MCF 10A (cell line): ENCODE results near the gene STRAP. TPM values are rescaled to one million over a fixed set of nuclear protein-coding genes. Genes with fewer than 3 reads are reported as not detected.

Source experiments
- BruUV-seq: library from RNA; stranded (reverse); fragments of 400-500 nt; replicated peaks from 2 replicates; lab custom pipeline; 2021; lab: Mats Ljungman, UMichigan
- CTCF ChIA-PET: fragments of 300-600 bp; sonication (Branson Sonifier 250); formaldehyde crosslinking; extraction: SDS; loops from one replicate; lab custom pipeline; 2021; ENCODE audit warnings: antibody characterized with exemption, inconsistent platforms; lab: Yijun Ruan, JAX
- POLR2A ChIA-PET: fragments of 300-600, 350-650 bp; sonication (Branson Sonifier 250); formaldehyde crosslinking; extraction: SDS; loops from one replicate; lab custom pipeline; 2020; ENCODE audit warnings: antibody characterized with exemption, inconsistent platforms; lab: Yijun Ruan, JAX
- DNase-seq: peaks from one replicate; pipeline ENCODE4 v3.0.0-alpha.2; 2018; ENCODE audit not compliant: unreplicated experiment
- H3K27ac Mint-ChIP-seq: one replicate; pipeline ENCODE4 v1.8.0; 2022; ENCODE audit warnings: mild to moderate bottlenecking, low read depth, mixed read lengths; ENCODE audit not compliant: unreplicated experiment
- H3K27me3 Mint-ChIP-seq: one replicate; pipeline ENCODE4 v1.8.0; 2022; ENCODE audit warnings: mixed read lengths; ENCODE audit not compliant: insufficient read depth, unreplicated experiment
- H3K36me3 Mint-ChIP-seq: one replicate; pipeline ENCODE4 v1.8.0; 2022; ENCODE audit warnings: mild to moderate bottlenecking, moderate library complexity, mixed read lengths; ENCODE audit not compliant: insufficient read depth, unreplicated experiment
- H3K4me1 Mint-ChIP-seq: one replicate; pipeline ENCODE4 v1.8.0; 2022; ENCODE audit warnings: mixed read lengths; ENCODE audit not compliant: insufficient read depth, unreplicated experiment
- H3K4me3 Mint-ChIP-seq: one replicate; pipeline ENCODE4 v1.8.0; 2022; ENCODE audit warnings: mild to moderate bottlenecking, moderate library complexity, mixed read lengths; ENCODE audit not compliant: unreplicated experiment
- H3K9me3 Mint-ChIP-seq: one replicate; pipeline ENCODE4 v1.8.0; 2022; ENCODE audit warnings: mixed read lengths; ENCODE audit not compliant: unreplicated experiment
- CTCF ChIP-seq: fragments of 200-600 bp; IDR thresholded peaks from one replicate; pipeline ENCODE4 v1.8.0; 2022; ENCODE audit warnings: antibody characterized with exemption, mild to moderate bottlenecking; ENCODE audit not compliant: unreplicated experiment
- intact Hi-C: fragments of 100-400 bp; cut with micrococcal nuclease; formaldehyde crosslinking; loops from 2 replicates; pipeline ENCODE4 v1.14.1; 2022
- total RNA-seq: library from RNA; stranded (reverse); gene quantifications from 2 replicates; pipeline ENCODE4 v1.2.3, GENCODE V29; 2022

STRAP gene
- total RNA-seq, 1 experiment from 2014 or later: 233 TPM

- no TSS peak for BruUV-seq
Measured at GRCh38 chr12:15856097-15856982, 25.8 kb upstream of the STRAP start.

GRCh38 chr12:15858353-15858752, 23.8 kb upstream of the STRAP start:
- H3K4me1 Mint-ChIP-seq: peaks cover 10% of the 10 kb centered on the region
- no peak for TF ChIP-seq CTCF
- no peaks in the 10 kb centered on the region for H3K27me3 Mint-ChIP-seq
- H3K4me3 Mint-ChIP-seq: no peak overlapping the region
- no peak for DNase-seq
- no peaks in the 10 kb centered on the region for H3K9me3 Mint-ChIP-seq
- no TSS peak for BruUV-seq
- H3K36me3 Mint-ChIP-seq: peaks cover 2% of the 10 kb centered on the region
- intact Hi-C loops: loop anchor here (10.0 kb wide), 2 partner anchors 194 to 704 kb away; no protein-coding TSS in a partner anchor
- ChIA-PET CTCF (interaction anchor here (0.6 to 7.9 kb wide), 15 partner anchors 14 to 583 kb away, joined by 3 to 222 read pairs (median 5); partner anchors contain the start of gene EPS8), POLR2A (interaction anchor here (0.6 to 2.8 kb wide), 4 partner anchors 56 to 268 kb away, joined by 3 to 15 read pairs (median 4); no protein-coding TSS in a partner anchor)
- H3K27ac Mint-ChIP-seq: no peak overlapping the region

More at GRCh38 chr12:15856097-15856982, 25.8 kb upstream of the STRAP start:
- H3K27me3 Mint-ChIP-seq: no peaks in the 10 kb centered on the region
- peak; percentile 82 for TF ChIP-seq CTCF
- intact Hi-C loops: loop anchor here (1.0 to 10.0 kb wide), 7 partner anchors 42 to 702 kb away; no protein-coding TSS in a partner anchor
- peak; percentile 76 for DNase-seq
- H3K27ac Mint-ChIP-seq: peak overlapping the region; percentile 75
- ChIA-PET POLR2A (interaction anchor here (0.6 to 2.8 kb wide), 15 partner anchors 26 to 579 kb away, joined by 3 to 34 read pairs (median 5); partner anchors contain the start of genes EPS8 and STRAP), CTCF (interaction anchor here (0.6 to 7.9 kb wide), 38 partner anchors 8 to 1153 kb away, joined by 3 to 222 read pairs (median 4); no protein-coding TSS in a partner anchor)
- no peaks in the 10 kb centered on the region for H3K9me3 Mint-ChIP-seq
- H3K36me3 Mint-ChIP-seq: peaks cover 5% of the 10 kb centered on the region
- no peak overlapping the region for H3K4me3 Mint-ChIP-seq
- H3K4me1 Mint-ChIP-seq: peaks cover 26% of the 10 kb centered on the region

GRCh38 chr12:15859116-15859515, 23.1 kb upstream of the STRAP start:
- Mint-ChIP-seq H3K27me3 (no peaks in the 10 kb centered on the region), H3K4me3 (no peak overlapping the region), H3K36me3 (no peaks in the 10 kb centered on the region), H3K9me3 (no peaks in the 10 kb centered on the region), H3K27ac (no peak overlapping the region), H3K4me1 (peaks cover 9% of the 10 kb centered on the region)
- intact Hi-C loops: loop anchor here (10.0 kb wide), 2 partner anchors 194 to 704 kb away; no protein-coding TSS in a partner anchor
- no peak for DNase-seq
- POLR2A ChIA-PET: interaction anchor here (2.8 kb wide), 1 partner anchor 268 kb away, joined by 15 read pairs; no protein-coding TSS in a partner anchor
- TF ChIP-seq CTCF: no peak
- CTCF ChIA-PET: interaction anchor here (0.9 to 7.9 kb wide), 7 partner anchors 71 to 583 kb away, joined by 4 to 222 read pairs (median 6); partner anchors contain the start of gene EPS8
- no TSS peak for BruUV-seq

GRCh38 chr12:15861404-15861803, 20.8 kb upstream of the STRAP start:
- Mint-ChIP-seq H3K4me1 (no peaks in the 10 kb centered on the region), H3K27ac (no peak overlapping the region), H3K4me3 (no peak overlapping the region), H3K9me3 (no peaks in the 10 kb centered on the region), H3K27me3 (no peaks in the 10 kb centered on the region), H3K36me3 (no peaks in the 10 kb centered on the region)
- DNase-seq: no peak
- BruUV-seq: no TSS peak
- ChIA-PET POLR2A (no interaction called here), CTCF (interaction anchor here (0.7 to 2.0 kb wide), 3 partner anchors 73 to 277 kb away, joined by 3 to 7 read pairs (median 4); no protein-coding TSS in a partner anchor)
- TF ChIP-seq CTCF: no peak
- intact Hi-C loops: no loop called here
